RWPE1 (cell line): ENCODE data around the gene COX4I2.
A peak's percentile ranks its signal among the peaks of the same experiment; 100 is the strongest.

ENCODE experiments used
- CTCF ChIA-PET: fragments of 350-600 bp; sonication (Branson Sonifier 250); formaldehyde crosslinking; extraction: SDS; loops from one replicate; lab custom pipeline; 2021; lab: Yijun Ruan, JAX
- POLR2A ChIA-PET: fragments of 400-600 bp; formaldehyde crosslinking; extraction: SDS; loops from one replicate; lab custom pipeline; 2020; ENCODE audit warnings: antibody characterized with exemption; ENCODE audit not compliant: low non-redundant PET; lab: Yijun Ruan, JAX
- DNase-seq: peaks from one replicate; pipeline ENCODE4 v3.0.0; 2012; ENCODE audit warnings: low spot score
- H3K27ac ChIP-seq: fragments of 450-650 bp; 2 replicates; pipeline ENCODE4 v1.5.1; 2017
- TF ChIP-seq, protein P1 (sequence below): fragments of 450-650 bp; conservative IDR thresholded peaks from 2 replicates; pipeline ENCODE4 v1.5.1; 2017; ENCODE audit warnings: low read depth, mild to moderate bottlenecking

Gene COX4I2

DNA sequence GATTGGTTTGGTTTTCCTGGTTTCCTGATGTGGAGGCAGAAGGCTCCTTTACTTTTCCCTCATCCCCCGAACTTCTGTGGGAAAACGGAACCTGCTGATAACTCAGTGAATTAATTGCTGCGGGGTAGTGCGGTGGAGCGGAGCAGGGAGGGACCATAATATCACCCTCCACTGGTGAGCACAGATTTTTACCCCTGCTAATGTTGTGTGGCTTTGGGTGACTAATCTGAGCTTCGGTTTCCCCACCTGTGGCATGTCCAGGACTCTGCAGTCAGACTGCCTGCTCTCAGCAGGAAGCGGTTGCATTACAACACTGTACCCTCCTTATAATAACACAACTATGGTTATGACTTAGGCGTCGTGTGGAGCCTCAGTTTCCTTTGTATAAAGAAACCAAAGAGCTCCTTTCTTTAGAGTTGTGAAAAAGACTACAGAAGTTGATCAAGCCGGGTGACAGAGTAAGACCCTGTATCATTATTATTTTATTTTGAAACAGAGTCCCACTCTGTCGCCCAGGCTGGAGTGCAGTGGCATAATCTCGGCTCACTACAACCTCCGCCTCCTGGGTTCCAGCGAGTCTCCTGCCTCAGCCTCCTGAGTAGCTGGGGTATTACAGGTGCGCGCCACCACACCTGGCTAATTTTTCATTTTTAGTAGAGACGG is 34.8 kb upstream of the COX4I2 start:
- CTCF ChIA-PET: interaction anchor here (0.8 to 1.0 kb wide), 5 partner anchors 10 to 46 kb away, joined by 3 to 5 read pairs (median 5); no protein-coding TSS in a partner anchor
- no peak for DNase-seq
- POLR2A ChIA-PET: interaction anchor here (0.9 to 1.2 kb wide), 6 partner anchors 10 to 36 kb away, joined by 5 to 8 read pairs (median 6); no protein-coding TSS in a partner anchor
- H3K27ac ChIP-seq: peak overlapping the region; percentile 86
- TF ChIP-seq, protein P1, sequence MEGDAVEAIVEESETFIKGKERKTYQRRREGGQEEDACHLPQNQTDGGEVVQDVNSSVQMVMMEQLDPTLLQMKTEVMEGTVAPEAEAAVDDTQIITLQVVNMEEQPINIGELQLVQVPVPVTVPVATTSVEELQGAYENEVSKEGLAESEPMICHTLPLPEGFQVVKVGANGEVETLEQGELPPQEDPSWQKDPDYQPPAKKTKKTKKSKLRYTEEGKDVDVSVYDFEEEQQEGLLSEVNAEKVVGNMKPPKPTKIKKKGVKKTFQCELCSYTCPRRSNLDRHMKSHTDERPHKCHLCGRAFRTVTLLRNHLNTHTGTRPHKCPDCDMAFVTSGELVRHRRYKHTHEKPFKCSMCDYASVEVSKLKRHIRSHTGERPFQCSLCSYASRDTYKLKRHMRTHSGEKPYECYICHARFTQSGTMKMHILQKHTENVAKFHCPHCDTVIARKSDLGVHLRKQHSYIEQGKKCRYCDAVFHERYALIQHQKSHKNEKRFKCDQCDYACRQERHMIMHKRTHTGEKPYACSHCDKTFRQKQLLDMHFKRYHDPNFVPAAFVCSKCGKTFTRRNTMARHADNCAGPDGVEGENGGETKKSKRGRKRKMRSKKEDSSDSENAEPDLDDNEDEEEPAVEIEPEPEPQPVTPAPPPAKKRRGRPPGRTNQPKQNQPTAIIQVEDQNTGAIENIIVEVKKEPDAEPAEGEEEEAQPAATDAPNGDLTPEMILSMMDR: no peak

DNA sequence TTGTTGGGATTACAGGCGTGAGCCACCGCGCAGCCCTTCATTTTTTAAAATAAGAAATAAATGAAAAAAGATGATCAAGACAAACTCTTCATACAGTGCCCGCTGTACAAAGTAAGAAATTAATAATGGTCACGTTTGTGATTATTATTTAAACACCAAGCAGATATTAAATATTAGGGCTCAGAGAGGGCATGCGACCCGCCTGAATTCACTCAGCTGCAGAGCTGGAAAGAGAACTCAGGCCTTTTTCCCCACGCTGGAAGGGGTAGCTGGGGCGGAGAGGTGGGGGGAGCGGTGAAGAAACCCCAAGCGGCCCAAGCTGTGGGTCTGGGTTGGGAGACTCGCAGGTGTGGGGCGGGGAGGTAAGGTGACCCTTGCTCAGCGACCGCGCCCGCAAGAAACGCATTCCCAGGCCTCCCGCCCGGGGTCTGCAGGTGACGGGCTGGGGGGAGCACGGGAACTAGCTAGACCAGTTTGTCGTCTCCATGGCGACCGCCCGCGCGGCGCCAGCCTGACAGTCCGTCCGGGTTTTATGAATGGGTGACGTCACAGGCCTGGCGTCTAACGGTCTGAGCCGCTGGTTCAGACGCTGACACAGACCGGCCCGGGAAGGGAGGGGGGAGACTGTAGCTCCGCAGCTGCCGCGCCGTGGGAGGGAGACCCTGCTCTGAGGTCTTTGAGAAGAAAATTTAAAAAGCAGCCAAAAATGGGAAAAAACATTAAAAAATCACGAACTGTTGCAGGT is 33.7 kb upstream of the COX4I2 start:
- ChIA-PET POLR2A (interaction anchor here (1.1 to 5.9 kb wide), 9 partner anchors 8 to 46 kb away, joined by 3 to 54 read pairs (median 17); no protein-coding TSS in a partner anchor), CTCF (interaction anchor here (0.6 to 2.5 kb wide), 8 partner anchors 9 to 120 kb away, joined by 3 to 14 read pairs (median 8); no protein-coding TSS in a partner anchor)
- DNase-seq: peak; percentile 91
- TF ChIP-seq, protein P1: no peak
- peak overlapping the region; percentile 86 for H3K27ac ChIP-seq

DNA sequence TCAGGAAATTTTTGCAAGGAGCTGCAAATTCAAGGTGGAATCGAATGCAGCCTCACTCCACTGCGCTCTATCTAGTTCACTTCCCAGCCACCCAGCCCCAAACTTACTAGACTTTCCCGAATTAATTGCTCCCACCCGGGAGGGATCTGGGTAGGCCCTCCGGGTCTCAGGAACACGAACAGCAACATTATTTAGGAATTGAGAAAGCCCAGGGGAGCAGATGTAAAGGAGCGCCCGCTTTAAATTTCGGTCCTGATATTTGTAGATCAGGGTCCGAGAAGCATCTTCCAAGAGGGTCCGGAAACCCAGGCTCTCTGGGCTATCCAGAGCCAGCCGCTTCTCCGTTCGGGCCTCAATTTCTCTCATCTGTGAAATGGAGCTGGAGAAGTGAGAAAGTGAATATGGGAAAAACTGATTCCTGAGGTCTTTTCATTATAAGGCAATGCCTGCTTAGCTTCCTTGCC is 33.1 kb upstream of the COX4I2 start:
- H3K27ac ChIP-seq: peak overlapping the region; percentile 86
- CTCF ChIA-PET: interaction anchor here (0.6 to 2.5 kb wide), 7 partner anchors 8 to 99 kb away, joined by 3 to 14 read pairs (median 8); no protein-coding TSS in a partner anchor
- no peak for DNase-seq
- TF ChIP-seq, protein P1: no peak
- POLR2A ChIA-PET: interaction anchor here (0.5 to 5.9 kb wide), 12 partner anchors 9 to 115 kb away, joined by 3 to 54 read pairs (median 6); no protein-coding TSS in a partner anchor

DNA sequence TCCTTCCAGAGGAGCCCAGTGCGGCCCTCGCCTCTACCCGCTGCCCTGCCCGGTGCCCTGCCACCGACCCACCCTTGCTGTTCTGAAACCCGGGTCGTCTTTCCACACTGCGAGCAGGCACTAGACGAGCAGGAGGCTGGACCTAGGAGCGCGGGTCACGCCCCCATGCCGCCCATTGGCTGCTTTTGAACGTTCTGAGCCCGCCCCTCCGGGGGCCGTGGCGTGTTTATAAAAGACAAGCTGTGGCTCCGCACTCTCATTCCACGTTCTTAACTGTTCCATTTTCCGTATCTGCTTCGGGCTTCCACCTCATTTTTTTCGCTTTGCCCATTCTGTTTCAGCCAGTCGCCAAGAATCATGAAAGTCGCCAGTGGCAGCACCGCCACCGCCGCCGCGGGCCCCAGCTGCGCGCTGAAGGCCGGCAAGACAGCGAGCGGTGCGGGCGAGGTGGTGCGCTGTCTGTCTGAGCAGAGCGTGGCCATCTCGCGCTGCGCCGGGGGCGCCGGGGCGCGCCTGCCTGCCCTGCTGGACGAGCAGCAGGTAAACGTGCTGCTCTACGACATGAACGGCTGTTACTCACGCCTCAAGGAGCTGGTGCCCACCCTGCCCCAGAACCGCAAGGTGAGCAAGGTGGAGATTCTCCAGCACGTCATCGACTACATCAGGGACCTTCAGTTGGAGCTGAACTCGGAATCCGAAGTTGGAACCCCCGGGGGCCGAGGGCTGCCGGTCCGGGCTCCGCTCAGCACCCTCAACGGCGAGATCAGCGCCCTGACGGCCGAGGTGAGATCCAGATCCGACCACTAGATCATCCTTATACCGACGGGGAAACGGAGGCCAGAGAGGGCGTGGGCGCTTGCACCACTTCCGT is 32.4 kb upstream of the COX4I2 start, which contains the start of gene ID1:
TSS of gene ID1 (plus strand) at position 259 of the 871 bp plus-strand sequence. CDS start at position 358, 99 bp downstream.
- DNase-seq: peak; percentile 99
- ChIA-PET CTCF (interaction anchor here (0.6 to 2.5 kb wide), 8 partner anchors 8 to 103 kb away, joined by 3 to 14 read pairs (median 8); no protein-coding TSS in a partner anchor), POLR2A (interaction anchor here (0.5 to 5.9 kb wide), 11 partner anchors 9 to 114 kb away, joined by 3 to 54 read pairs (median 6); no protein-coding TSS in a partner anchor)
- H3K27ac ChIP-seq: peak within 1 kb of the TSS; percentile 86
- TF ChIP-seq, protein P1: no peak

DNA sequence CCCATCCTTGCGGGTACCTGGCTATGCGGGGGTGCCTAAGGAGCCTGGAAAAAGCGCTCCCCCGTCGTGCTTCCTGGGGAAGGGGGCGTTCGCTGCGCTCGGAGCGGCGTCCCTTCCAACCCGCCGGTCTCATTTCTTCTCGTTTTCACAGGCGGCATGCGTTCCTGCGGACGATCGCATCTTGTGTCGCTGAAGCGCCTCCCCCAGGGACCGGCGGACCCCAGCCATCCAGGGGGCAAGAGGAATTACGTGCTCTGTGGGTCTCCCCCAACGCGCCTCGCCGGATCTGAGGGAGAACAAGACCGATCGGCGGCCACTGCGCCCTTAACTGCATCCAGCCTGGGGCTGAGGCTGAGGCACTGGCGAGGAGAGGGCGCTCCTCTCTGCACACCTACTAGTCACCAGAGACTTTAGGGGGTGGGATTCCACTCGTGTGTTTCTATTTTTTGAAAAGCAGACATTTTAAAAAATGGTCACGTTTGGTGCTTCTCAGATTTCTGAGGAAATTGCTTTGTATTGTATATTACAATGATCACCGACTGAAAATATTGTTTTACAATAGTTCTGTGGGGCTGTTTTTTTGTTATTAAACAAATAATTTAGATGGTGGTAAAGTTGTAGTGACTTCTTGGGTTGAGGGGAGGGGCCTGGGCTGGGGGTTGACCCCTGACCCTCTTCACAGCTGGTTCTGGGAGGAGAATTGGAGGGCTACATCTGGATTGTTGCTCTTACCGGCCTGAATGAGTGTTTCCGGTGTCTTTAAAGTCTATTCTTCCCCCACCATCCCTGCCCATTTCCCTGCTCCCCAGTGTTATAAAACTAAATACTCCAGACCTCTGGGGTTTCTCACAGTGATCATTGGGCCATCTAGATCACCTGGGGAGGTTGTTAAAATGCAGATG is 31.6 kb upstream of the COX4I2 start:
- TF ChIP-seq, protein P1: no peak; the same call in 1 of the 2 replicates
- CTCF ChIA-PET: interaction anchor here (1.8 to 7.8 kb wide), 5 partner anchors 36 to 46 kb away, joined by 8 to 656 read pairs (median 13); no protein-coding TSS in a partner anchor
- DNase-seq: peak; percentile 56
- peak overlapping the region; percentile 86 for H3K27ac ChIP-seq
- POLR2A ChIA-PET: interaction anchor here (1.3 to 5.9 kb wide), 8 partner anchors 10 to 44 kb away, joined by 5 to 54 read pairs (median 31); no protein-coding TSS in a partner anchor
